Hindlimb muscle (tissue), 1 donor: ENCODE data around the gene KCNQ2. TPM values are rescaled to one million over a fixed set of nuclear protein-coding genes. Genes with fewer than 3 reads are reported as not detected.

Experiments used
- DNase-seq: peaks from one replicate; pipeline ENCODE4 v3.0.0-alpha.2; 2013
- polyA plus RNA-seq: library from polyadenylated mRNA; unstranded; fragments of 120-200 nt; gene quantifications from one replicate; pipeline ENCODE4 v1.2.1, GENCODE V29; 2013; ENCODE audit not compliant: insufficient read length

KCNQ2 gene
- polyA plus RNA-seq, 1 donor, result 1.8 TPM

- DNase-seq, result no peak
These were observed 2.0 kb downstream of the KCNQ2 start for GRCh38 chr20:63470410-63470809.

GRCh38 chr20:63469713-63470101 lies 2.7 kb downstream of the KCNQ2 start:
- DNase-seq, result no peak

DNA sequence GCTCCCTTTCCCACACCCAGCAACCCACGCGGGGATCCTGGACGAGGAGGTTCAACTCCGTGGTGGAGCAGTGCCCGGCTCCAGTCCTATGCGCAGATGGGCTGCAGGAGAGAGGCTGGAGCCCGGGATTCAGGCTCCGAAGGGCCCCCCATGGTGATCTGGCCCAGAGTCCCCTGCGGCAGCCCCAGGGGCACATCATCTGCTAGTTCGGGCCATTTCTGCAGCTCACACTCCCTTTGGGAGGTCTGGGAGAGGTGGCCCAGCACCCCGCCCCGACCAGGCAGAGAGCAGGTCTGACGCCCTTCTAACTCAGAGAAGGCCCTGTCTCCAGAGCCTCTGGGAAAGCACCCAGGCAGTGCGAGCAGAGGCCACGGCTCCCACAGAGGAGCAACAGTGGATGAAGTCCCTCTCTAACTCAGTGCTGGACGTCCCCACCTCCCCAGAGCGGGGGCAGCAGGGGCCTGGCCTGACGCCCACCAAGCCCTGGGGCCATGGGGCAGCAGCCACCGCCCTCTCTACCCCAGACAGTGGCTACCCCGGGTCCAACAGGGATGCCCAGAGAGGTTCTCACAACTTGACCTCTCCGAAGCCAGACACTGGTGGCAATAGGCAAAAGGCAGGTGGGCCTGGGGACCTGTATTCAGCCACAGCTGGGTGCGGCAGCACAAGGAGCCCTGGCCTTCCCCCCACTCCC lies 3.3 kb downstream of the KCNQ2 start:
- no peak for DNase-seq

GRCh38 chr20:63468421-63468820 lies 4.0 kb downstream of the KCNQ2 start:
- DNase-seq, result no peak

DNA sequence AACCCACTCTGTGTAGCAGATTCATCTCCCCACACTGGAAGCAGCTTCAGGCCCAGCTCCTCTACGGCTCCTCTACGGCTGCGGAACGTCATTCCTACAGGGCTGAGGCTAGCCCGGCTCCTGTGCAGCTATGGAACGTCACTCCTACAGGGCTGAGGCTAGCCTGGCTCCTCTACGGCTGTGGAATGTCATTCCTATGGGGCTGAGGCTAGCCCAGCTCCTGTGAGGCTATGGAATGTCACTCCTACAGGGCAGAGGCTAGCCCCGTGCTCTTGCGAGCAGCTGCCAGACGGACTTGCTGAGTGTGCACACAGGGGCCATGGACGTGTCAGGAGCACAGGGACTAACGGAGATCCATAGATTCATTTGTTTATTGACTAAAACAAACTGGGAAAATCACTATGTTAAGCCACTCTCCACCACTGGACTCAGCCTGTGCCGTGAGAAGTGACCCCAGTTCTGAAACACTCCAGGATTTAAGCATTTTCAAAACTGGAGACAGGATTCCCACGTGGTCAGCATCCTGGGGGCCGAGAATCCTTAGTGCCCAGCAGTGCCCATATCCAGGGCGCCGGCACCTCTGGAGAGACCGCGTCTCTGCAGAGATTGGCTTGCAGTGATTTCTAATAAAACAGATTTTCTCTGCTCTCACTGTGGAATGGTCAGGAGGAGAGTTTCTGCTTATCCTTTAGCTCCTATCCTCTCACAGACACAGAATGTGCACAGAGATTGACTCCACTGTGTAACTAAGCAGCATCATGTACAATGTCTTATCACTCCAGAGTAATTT lies 5.0 kb downstream of the KCNQ2 start:
- no peak for DNase-seq

- DNase-seq, result no peak
These were observed 5.6 kb downstream of the KCNQ2 start for GRCh38 chr20:63466861-63467260.

DNA sequence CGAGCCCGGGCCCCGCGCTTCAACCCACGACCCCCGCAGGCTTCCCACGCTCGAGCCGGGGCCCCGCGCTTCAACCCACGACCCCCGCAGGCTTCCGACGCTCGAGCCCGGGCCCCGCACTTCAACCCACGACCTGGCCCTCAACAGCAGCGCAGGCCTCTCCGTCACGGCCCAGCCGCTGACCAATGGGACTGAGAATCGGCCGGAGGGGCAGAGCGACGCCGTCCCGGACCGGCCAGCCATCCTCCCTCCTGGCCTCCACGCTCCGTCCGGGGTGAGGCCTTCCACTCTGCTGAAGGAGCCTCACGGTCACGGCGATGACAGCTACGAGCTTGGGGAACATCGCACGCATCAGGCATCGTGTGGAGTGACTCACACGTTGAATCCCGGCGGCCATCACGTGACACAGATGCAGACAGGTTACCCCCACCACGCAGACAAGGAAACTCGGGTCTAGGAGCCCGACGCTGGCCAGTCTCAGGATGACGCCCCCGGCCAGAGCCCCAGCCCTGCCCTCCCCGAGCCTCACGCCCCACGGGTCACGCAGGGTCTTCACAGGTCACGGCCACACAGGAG lies 6.1 kb downstream of the KCNQ2 start:
- DNase-seq, result no peak

DNA sequence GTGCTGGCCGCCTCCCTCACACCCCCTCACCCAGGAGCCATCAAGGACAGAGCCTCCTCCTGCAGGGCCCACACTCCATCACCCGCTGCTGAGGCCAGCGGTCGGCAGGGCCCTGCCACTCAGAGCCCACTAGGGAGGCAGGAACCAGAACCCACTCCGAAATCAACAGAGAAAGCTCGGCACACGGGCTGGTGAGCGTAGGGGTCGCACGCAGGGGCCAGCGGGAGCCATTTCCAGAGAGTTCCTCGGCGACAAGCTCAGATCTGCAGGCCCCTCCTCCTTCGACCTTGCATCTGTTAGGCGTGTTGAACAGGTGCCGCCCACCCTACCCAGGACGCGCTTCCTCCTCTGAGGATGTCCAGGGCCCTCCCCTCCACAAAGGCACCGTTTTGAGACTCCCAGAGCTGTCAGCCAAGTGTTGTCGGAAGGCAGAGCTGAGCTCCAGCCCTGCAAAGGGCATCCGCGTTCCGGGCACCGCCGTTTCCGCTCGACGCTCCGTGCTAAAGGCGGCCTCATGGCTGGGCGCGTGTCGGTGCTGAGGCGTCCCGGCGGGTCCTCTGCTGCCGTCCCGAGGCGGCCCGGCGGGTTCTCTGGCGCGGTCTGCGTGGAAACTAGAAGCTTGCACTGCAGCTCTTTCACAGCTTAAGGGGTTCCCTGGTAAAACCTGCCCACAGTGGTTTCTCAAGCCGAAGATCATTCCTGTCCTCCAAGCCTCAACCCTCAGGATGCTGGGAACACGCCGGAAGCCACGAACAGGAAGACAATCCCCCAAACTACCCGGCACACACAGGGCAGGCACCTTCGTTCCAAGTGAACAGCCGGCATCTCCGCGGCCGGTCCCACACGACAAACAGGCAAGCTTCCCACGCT lies 6.8 kb downstream of the KCNQ2 start:
- DNase-seq, result no peak

- DNase-seq, result no peak
These were observed 8.2 kb downstream of the KCNQ2 start for GRCh38 chr20:63464289-63464635.

- no peak for DNase-seq
These were observed 8.8 kb downstream of the KCNQ2 start for GRCh38 chr20:63463400-63464288.

GRCh38 chr20:63462244-63462643 lies 10.2 kb downstream of the KCNQ2 start:
- no peak for DNase-seq

- DNase-seq, result no peak
These were observed 11.2 kb downstream of the KCNQ2 start for GRCh38 chr20:63461104-63461763.

GRCh38 chr20:63459070-63459380 lies 13.4 kb downstream of the KCNQ2 start:
- DNase-seq, result no peak

- DNase-seq, result no peak
These were observed 14.0 kb downstream of the KCNQ2 start for GRCh38 chr20:63458170-63459069.

DNA sequence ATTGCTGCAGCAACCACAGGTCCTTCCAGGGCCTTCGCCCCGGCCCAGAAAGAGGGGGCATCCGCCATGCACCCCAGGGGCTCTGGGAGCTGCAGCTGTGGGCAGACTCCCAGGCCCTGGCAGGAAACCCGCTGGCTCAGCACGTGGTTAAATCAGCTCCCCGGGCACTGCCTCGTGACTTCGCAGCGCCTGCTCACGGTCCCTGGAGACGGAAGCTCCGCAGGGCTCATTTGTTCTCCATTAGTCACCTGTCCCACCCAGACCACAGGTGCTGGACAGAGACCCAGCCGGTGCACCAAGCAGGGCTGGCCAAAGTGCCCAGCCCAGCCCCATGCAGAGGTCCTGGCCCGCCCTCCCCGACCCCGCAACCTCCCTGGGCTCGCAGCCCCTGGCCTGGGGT lies 14.7 kb downstream of the KCNQ2 start:
- DNase-seq, result no peak

GRCh38 chr20:63456429-63457284 lies 15.8 kb downstream of the KCNQ2 start:
- no peak for DNase-seq

- DNase-seq, result no peak
These were observed 16.9 kb downstream of the KCNQ2 start for GRCh38 chr20:63455568-63455859.

GRCh38 chr20:63454731-63455567 lies 17.5 kb downstream of the KCNQ2 start:
- no peak for DNase-seq
